Spleen (tissue), 11 donors: Measurements from ENCODE around the gene FGF14. TPM values are rescaled to one million over a fixed set of nuclear protein-coding genes. Genes with fewer than 3 reads are reported as not detected.

Experiments
- DNase-seq: peaks from one replicate; pipeline ENCODE4 v3.0.0-alpha.2; 2020
- H3K27ac ChIP-seq, 8 donors: fragments of 200-600 bp; sonication (generic) in 7 of 8; 1 replicate in 4 of 8; 2 replicates in 4 of 8; pipeline versions ENCODE4 v1.5.0 to v1.8.0; 2016 to 2021; ENCODE audit warnings: inconsistent platforms in 4 of 8, mild to moderate bottlenecking in 4 of 8, moderate library complexity in 1 of 8
- H3K27me3 ChIP-seq, 7 donors: fragments of 200-600 bp; sonication (generic) in 6 of 7; replicated peaks in 1 of 7; 1 replicate in 4 of 7; 2 replicates in 3 of 7; pipeline versions ENCODE4 v1.5.0 to v1.8.0; 2016 to 2021; ENCODE audit warnings: inconsistent platforms in 3 of 7, mild to moderate bottlenecking in 1 of 7
- H3K36me3 ChIP-seq, 6 donors: fragments of 200-600 bp; sonication (generic) in 5 of 6; 1 replicate in 4 of 6; 2 replicates in 2 of 6; pipeline versions ENCODE4 v1.5.0 to v1.8.0; 2016 to 2021; ENCODE audit warnings: inconsistent platforms in 2 of 6
- H3K4me1 ChIP-seq, 6 donors: fragments of 200-600 bp; sonication (generic) in 5 of 6; 1 replicate in 3 of 6; 2 replicates in 3 of 6; pipeline versions ENCODE4 v1.5.0 to v1.8.0; 2016 to 2021; ENCODE audit warnings: inconsistent platforms in 3 of 6
- H3K4me3 ChIP-seq, 8 donors: fragments of 200-600 bp; sonication (generic) in 7 of 8; 1 replicate in 4 of 8; 2 replicates in 4 of 8; pipeline versions ENCODE4 v1.5.0 to v1.8.0; 2016 to 2021; ENCODE audit warnings: inconsistent platforms in 4 of 8, mild to moderate bottlenecking in 4 of 8, moderate library complexity in 2 of 8
- H3K9me3 ChIP-seq, 8 donors: fragments of 200-600 bp; sonication (generic) in 7 of 8; 1 replicate in 4 of 8; 2 replicates in 4 of 8; pipeline versions ENCODE4 v1.5.0 to v1.8.0; 2016 to 2021; ENCODE audit warnings: inconsistent platforms in 4 of 8
- CTCF ChIP-seq, 11 experiments: fragments of 200-600 bp in 7 of 11; fragments of 450-650 bp in 4 of 11; sonication (generic) in 4 of 11; IDR thresholded peaks in 8 of 11; conservative IDR thresholded peaks in 3 of 11; 1 replicate in 7 of 11; 2 replicates in 4 of 11; pipeline versions ENCODE4 v1.4.0 to v1.8.0; 2016 to 2021; ENCODE audit warnings: antibody characterized with exemption in 11 of 11, inconsistent platforms in 4 of 11, mild to moderate bottlenecking in 1 of 11
- POLR2A ChIP-seq, 3 donors: fragments of 450-650 bp; IDR thresholded peaks; one replicate each; pipeline ENCODE4 v1.5.1; 2017; ENCODE audit warnings: antibody characterized with exemption in 3 of 3, mild to moderate bottlenecking in 1 of 3
- POLR2AphosphoS5 ChIP-seq, 3 donors: sonication (generic); formaldehyde crosslinking; IDR thresholded peaks; one replicate each; pipeline ENCODE4 v1.5.1; 2017; ENCODE audit warnings: antibody characterized with exemption in 3 of 3
- WGBS, 5 donors: extraction: QIAGEN DNeasy Blood & Tissue Kit in 3 of 5; methylation state at CpG; one replicate each; pipeline versions ENCODE4 v1.1.5 to v1.1.7; 2013 to 2018; 5-methylcytosine and 5-hydroxymethylcytosine counted together
- intact Hi-C: fragments of 100-400 bp; cut with DNase I; formaldehyde crosslinking; loops from one replicate; pipeline ENCODE4 v1.15.0; 2023; ENCODE audit warnings: low total_unique reads
- polyA plus RNA-seq, 3 donors: library from polyadenylated mRNA; stranded (reverse); fragments of 200-250 nt; gene quantifications; one replicate each; pipeline ENCODE4 v1.2.1, GENCODE V29; 2013
- total RNA-seq, 7 donors: library from RNA; depleted of rRNA in 3 of 7; stranded (reverse); fragments of >200 nt in 3 of 7; fragmentation: NEBNext Ultra II Directional in 4 of 7; extraction: Animal tissue kit (Norgen Biotek cat#: 25700) in 4 of 7; gene quantifications; one replicate each; pipeline versions ENCODE4 v1.1.0 to v1.2.1, GENCODE V29; 2016 to 2021
- donor health status: healthy with polysubstance abuse.
- donor health status: DM: no; HTN: no; CAD: no; lungs with moderate emphysema.
- donor health status: DM: no; HTN: no; CAD: no.
- donor health status: Bipolar disorder and iron deficiency.
- donor health status: healthy.
- donor health status: DM: no; HTN: no; CAD: no.
- donor health status: DM: yes; HTN: yes; CAD: no.

The FGF14 gene
- total and polyA plus RNA-seq, 10 donors = 0.03 to 1.1 (median 0.05) TPM; not detected in 3

- intact Hi-C loops = no loop called here
- no peak overlapping the region for H3K4me3 ChIP-seq
- no peaks in the 10 kb centered on the region for H3K9me3 ChIP-seq
- H3K36me3 ChIP-seq = no peaks in the 10 kb centered on the region
- TF ChIP-seq CTCF (IDR thresholded peaks at IDR 0.05 in 8 of 11, conservative IDR thresholded peaks at IDR 0.05 in 3 of 11) = no peak
- no peak for TF ChIP-seq POLR2A (IDR thresholded peaks at IDR 0.05)
- no peak for TF ChIP-seq POLR2AphosphoS5 (IDR thresholded peaks at IDR 0.05)
- DNase-seq = no peak
- no peak overlapping the region for H3K27ac ChIP-seq
- no peaks in the 10 kb centered on the region for H3K27me3 ChIP-seq
- WGBS, 5 donors = 68 to 92% (median 77%) methylated on average over 1 of the region's 1 CpG
- no peaks in the 10 kb centered on the region for H3K4me1 ChIP-seq
Observed at GRCh38 chr13:102127153-102127552, 274.7 kb downstream of the FGF14 start.

GRCh38 chr13:102122147-102122546 lies 279.7 kb downstream of the FGF14 start:
- Histone ChIP-seq H3K36me3 (no peaks in the 10 kb centered on the region), H3K27me3 (no peaks in the 10 kb centered on the region), H3K4me1 (no peaks in the 10 kb centered on the region), H3K4me3 (no peak overlapping the region), H3K27ac (no peak overlapping the region), H3K9me3 (no peaks in the 10 kb centered on the region)
- DNase-seq = no peak
- WGBS, 5 donors = 77 to 88% (median 84%) methylated on average over 4 of the region's 4 CpGs
- TF ChIP-seq POLR2A (IDR thresholded peaks at IDR 0.05) (no peak), POLR2AphosphoS5 (IDR thresholded peaks at IDR 0.05) (no peak), CTCF (IDR thresholded peaks at IDR 0.05 in 8 of 11, conservative IDR thresholded peaks at IDR 0.05 in 3 of 11) (no peak)
- intact Hi-C loops = no loop called here

GRCh38 chr13:102117175-102117831 lies 284.5 kb downstream of the FGF14 start:
- H3K27me3 ChIP-seq = no peaks in the 10 kb centered on the region
- H3K9me3 ChIP-seq = no peaks in the 10 kb centered on the region
- WGBS, 5 donors = 38 to 62% (median 52%) methylated on average over 7 of the region's 7 CpGs
- no peak overlapping the region for H3K4me3 ChIP-seq
- no peak for TF ChIP-seq CTCF (IDR thresholded peaks at IDR 0.05 in 8 of 11, conservative IDR thresholded peaks at IDR 0.05 in 3 of 11)
- TF ChIP-seq POLR2A (IDR thresholded peaks at IDR 0.05) = no peak
- no peak for TF ChIP-seq POLR2AphosphoS5 (IDR thresholded peaks at IDR 0.05)
- H3K36me3 ChIP-seq = no peaks in the 10 kb centered on the region
- DNase-seq = no peak
- no peak overlapping the region for H3K27ac ChIP-seq
- no peaks in the 10 kb centered on the region for H3K4me1 ChIP-seq
- intact Hi-C loops = no loop called here

- no peak overlapping the region for H3K4me3 ChIP-seq
- no peaks in the 10 kb centered on the region for H3K4me1 ChIP-seq
- TF ChIP-seq CTCF (IDR thresholded peaks at IDR 0.05 in 8 of 11, conservative IDR thresholded peaks at IDR 0.05 in 3 of 11) = no peak
- TF ChIP-seq POLR2A (IDR thresholded peaks at IDR 0.05) = no peak
- TF ChIP-seq POLR2AphosphoS5 (IDR thresholded peaks at IDR 0.05) = no peak
- no peaks in the 10 kb centered on the region for H3K27me3 ChIP-seq
- WGBS, 5 donors = 70 to 83% (median 79%) methylated on average over 3 of the region's 3 CpGs
- H3K9me3 ChIP-seq = no peaks in the 10 kb centered on the region
- no peak overlapping the region for H3K27ac ChIP-seq
- no peak for DNase-seq
- H3K36me3 ChIP-seq = no peaks in the 10 kb centered on the region
- intact Hi-C loops = no loop called here
Observed at GRCh38 chr13:102103469-102103868, 298.4 kb downstream of the FGF14 start.
